GM21360 (cell line): ENCODE measurements around the gene ZNF75A.

ENCODE experiments used
- ATAC-seq: cut with Tn5 transposase; IDR thresholded peaks from one replicate; pipeline ENCODE4 v1.9.1; 2021; ENCODE audit warnings: mild to moderate bottlenecking, moderate library complexity; ENCODE audit not compliant: unreplicated experiment

The ZNF75A gene

GRCh38 chr16:3285131-3285530 lies 20.2 kb upstream of the ZNF75A start:
- ATAC-seq: no peak

GRCh38 chr16:3289998-3290673 lies 15.2 kb upstream of the ZNF75A start:
- ATAC-seq: no peak

- ATAC-seq: no peak
Observed at GRCh38 chr16:3292604-3293003, 12.7 kb upstream of the ZNF75A start.

- ATAC-seq: no peak
Observed at GRCh38 chr16:3295209-3295608, 10.1 kb upstream of the ZNF75A start.

- ATAC-seq: no peak
Observed at GRCh38 chr16:3295783-3296182, 9.5 kb upstream of the ZNF75A start.

- ATAC-seq: no peak
Observed at GRCh38 chr16:3304370-3304769, 927 bp upstream of the ZNF75A start.

- ATAC-seq: no peak
Observed at GRCh38 chr16:3306078-3306477, 781 bp downstream of the ZNF75A start.

- ATAC-seq: no peak
Observed at GRCh38 chr16:3311496-3311895, 6.2 kb downstream of the ZNF75A start.

GRCh38 chr16:3317315-3317999 lies 12.2 kb downstream of the ZNF75A start:
- ATAC-seq: no peak

- no peak for ATAC-seq
Observed at GRCh38 chr16:3321816-3322215, 16.5 kb downstream of the ZNF75A start.

- ATAC-seq: no peak
Observed at GRCh38 chr16:3327514-3327913, 22.2 kb downstream of the ZNF75A start.

- no peak for ATAC-seq
Observed at GRCh38 chr16:3328104-3328503, 22.8 kb downstream of the ZNF75A start.

- ATAC-seq: no peak
Observed at GRCh38 chr16:3328643-3329042, 23.3 kb downstream of the ZNF75A start.

- no peak for ATAC-seq
Observed at GRCh38 chr16:3346041-3346440, 40.7 kb downstream of the ZNF75A start.

GRCh38 chr16:3347586-3347985 lies 42.3 kb downstream of the ZNF75A start:
- ATAC-seq: no peak

GRCh38 chr16:3348547-3349167 lies 43.4 kb downstream of the ZNF75A start:
- no peak for ATAC-seq

GRCh38 chr16:3349175-3349574 lies 43.9 kb downstream of the ZNF75A start:
- no peak for ATAC-seq

- no peak for ATAC-seq
Observed at GRCh38 chr16:3355589-3355988, 50.3 kb downstream of the ZNF75A start, which contains the start of gene OR2C1. Gene OR2C1 (plus strand): TSS chr16:3355889. CDS start chr16:3355941, 52 bp downstream.

- ATAC-seq: no peak
Observed at GRCh38 chr16:3356118-3356517, 50.8 kb downstream of the ZNF75A start.

GRCh38 chr16:3358871-3359270 lies 53.6 kb downstream of the ZNF75A start:
- ATAC-seq: no peak

GRCh38 chr16:3362931-3363330 lies 57.6 kb downstream of the ZNF75A start:
- no peak for ATAC-seq

GRCh38 chr16:3363793-3364192 lies 58.5 kb downstream of the ZNF75A start:
- ATAC-seq: no peak
